Fibroblast of pulmonary artery (primary cell): ENCODE data around the gene IL15.

Experiments used
- DNase-seq: peaks from one replicate; pipeline ENCODE4 v3.0.0-alpha.2; 2010; ENCODE audit warnings: low read depth
- H3K4me3 ChIP-seq: replicated peaks from 2 replicates; pipeline ENCODE4 v1.5.1; 2011; ENCODE audit warnings: low read depth, mild to moderate bottlenecking, control low read depth, low read length, moderate library complexity
- CTCF ChIP-seq: IDR thresholded peaks from 2 replicates; pipeline ENCODE4 v1.5.1; 2011; ENCODE audit warnings: mild to moderate bottlenecking, control low read depth, low read length, inconsistent platforms; ENCODE audit errors: missing control alignments

IL15 gene

GRCh38 chr4:141697116-141697515 lies 60.7 kb downstream of the IL15 start:
- DNase-seq = no peak
- H3K4me3 ChIP-seq = no peak overlapping the region

GRCh38 chr4:141702472-141703182 lies 66.2 kb downstream of the IL15 start:
- DNase-seq = peak; percentile 65
- TF ChIP-seq CTCF = no peak
- H3K4me3 ChIP-seq = no peak overlapping the region

More at GRCh38 chr4:141697116-141697515, 60.7 kb downstream of the IL15 start:
- no peak for TF ChIP-seq CTCF

GRCh38 chr4:141703497-141703896 lies 67.1 kb downstream of the IL15 start:
- no peak for TF ChIP-seq CTCF
- no peak for DNase-seq

GRCh38 chr4:141705048-141705746 lies 68.8 kb downstream of the IL15 start:
- no peak for TF ChIP-seq CTCF
- no peak for DNase-seq
- H3K4me3 ChIP-seq = no peak overlapping the region

More at GRCh38 chr4:141703497-141703896, 67.1 kb downstream of the IL15 start:
- H3K4me3 ChIP-seq = no peak overlapping the region

GRCh38 chr4:141705747-141706377 lies 69.5 kb downstream of the IL15 start:
- DNase-seq = no peak
- H3K4me3 ChIP-seq = no peak overlapping the region
- TF ChIP-seq CTCF = no peak

GRCh38 chr4:141706445-141706844 lies 70.1 kb downstream of the IL15 start:
- no peak overlapping the region for H3K4me3 ChIP-seq
- no peak for DNase-seq
- no peak for TF ChIP-seq CTCF
